HG03135 (cell line): Measurements from ENCODE around the gene PAQR5.
A peak's percentile ranks its signal among the peaks of the same experiment; 100 is the strongest.

Source experiments
- ATAC-seq: cut with Tn5 transposase; IDR thresholded peaks from one replicate; pipeline ENCODE4 v1.9.1; 2021; ENCODE audit warnings: mild to moderate bottlenecking, moderate library complexity; ENCODE audit not compliant: unreplicated experiment

The PAQR5 gene

DNA sequence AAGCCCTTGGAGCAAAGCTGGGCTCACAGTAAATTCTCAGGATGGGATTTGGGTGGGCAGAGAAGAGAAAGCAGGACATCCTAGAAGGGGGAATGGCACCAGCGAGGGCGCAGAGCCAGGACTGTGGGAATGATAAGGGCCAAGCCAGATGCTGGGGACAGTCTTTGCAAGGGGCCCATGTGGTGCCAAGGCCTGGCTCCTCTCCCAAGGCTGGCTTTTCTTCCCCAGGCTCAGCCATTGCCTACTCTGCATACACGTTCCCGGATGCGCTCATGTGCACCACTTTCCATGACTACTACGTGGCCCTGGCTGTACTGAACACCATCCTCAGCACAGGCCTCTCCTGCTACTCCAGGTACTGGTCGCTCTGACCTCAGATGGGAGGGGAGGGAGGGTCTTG is 90.7 kb downstream of the PAQR5 start:
- no peak for ATAC-seq

DNA sequence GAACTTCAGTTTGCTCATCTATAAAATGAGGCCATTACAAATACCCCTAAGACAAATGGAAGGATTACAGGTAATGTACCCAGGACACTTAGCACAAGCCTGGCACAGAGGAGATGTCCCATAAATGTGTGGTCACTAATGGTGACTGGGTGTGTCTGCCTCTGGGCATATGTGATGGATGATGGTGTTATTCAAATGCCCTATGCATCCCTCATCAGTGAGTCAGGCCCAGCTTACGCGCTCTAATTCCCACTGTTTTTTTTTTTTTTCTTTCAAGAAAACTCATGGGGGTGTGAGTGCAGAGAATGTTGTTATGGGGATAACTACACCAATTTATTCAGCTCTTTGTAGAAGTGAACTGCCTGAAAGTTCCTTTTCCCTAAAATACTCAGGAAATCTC is 91.9 kb downstream of the PAQR5 start:
- no peak for ATAC-seq

DNA sequence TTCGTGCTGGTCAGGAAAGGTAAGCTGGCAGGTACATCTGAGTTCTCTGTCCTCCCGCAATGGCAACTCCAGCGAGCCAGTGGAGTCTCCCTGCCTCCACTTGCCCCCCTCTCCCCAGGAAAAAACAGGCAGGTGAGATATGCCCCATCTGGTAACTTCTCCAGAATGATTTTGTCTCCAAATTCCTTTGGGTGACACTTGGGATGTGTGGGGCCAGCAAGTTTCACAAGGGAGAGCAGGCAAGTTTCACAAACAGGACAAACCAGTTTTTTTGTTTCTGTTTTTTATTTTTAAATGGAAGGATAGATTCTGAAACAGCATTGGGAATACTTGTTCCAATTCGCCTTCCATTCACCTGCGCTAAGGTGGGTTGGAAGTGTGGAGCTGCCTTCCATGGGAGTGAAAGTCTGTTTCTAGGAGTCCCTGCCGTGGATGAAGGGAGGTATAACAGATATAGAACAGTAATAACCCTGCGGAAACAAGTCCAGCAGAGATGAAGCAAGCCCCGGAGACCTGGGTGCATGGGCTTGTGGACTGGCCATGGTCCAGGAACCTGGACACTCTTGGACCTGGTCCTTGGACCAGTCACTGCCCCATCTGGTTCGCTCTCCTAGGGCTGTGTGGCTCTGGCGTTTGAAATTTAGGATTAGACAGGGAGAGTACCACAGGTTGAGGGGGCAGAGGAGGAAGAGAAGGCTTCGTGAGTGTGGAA is 92.5 kb downstream of the PAQR5 start:
- ATAC-seq = no peak

DNA sequence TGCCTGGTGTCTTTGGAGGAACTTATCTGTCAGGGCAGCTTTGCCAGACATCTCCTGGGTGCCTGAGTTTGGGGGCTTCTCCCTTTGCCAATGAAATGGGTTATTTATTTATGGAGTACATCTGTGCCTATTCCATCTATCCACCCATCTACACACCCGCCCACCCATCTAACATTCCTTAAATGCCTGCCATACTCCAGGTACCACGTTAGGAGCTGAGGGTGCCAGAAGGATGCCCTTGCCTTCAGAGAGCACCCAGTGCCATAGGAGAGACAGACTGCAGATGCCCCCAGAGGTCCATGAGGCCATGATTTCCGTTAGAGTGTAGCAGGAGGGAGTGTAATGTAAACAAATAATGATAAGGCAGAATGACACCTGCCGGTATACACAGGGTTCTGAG is 93.6 kb downstream of the PAQR5 start:
- no peak for ATAC-seq

DNA sequence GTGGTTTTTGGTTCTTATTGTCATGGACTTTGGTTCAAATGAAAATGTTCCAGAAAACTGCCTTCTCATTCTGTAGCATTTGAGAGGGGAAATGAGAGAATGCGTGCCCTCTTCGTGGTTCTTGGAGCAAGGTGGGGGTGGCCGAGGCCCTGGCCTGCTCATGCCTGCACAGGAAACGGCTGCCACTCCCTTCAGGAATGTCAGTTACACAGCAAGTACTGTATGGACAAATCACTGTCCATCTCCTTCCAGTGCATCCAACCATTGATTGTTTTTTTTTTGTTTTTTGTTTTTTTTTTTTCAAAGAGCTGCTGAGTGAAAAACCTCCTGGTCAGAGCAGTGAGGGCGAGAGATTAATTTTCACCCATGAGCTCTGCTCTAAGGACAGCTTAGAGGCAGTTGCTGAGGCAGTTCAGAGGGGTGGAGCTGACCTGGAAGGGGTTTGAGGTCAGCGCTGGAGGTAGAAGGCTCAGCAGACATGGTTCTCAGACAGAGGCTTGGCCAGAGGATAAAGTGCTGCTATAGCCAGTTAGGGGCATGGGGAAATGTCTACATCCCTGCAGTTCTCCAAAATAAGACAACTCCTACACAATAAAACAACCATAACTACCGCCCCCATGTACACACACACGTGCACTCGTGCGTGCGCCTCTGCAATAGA is 95.2 kb downstream of the PAQR5 start:
- no peak for ATAC-seq

DNA sequence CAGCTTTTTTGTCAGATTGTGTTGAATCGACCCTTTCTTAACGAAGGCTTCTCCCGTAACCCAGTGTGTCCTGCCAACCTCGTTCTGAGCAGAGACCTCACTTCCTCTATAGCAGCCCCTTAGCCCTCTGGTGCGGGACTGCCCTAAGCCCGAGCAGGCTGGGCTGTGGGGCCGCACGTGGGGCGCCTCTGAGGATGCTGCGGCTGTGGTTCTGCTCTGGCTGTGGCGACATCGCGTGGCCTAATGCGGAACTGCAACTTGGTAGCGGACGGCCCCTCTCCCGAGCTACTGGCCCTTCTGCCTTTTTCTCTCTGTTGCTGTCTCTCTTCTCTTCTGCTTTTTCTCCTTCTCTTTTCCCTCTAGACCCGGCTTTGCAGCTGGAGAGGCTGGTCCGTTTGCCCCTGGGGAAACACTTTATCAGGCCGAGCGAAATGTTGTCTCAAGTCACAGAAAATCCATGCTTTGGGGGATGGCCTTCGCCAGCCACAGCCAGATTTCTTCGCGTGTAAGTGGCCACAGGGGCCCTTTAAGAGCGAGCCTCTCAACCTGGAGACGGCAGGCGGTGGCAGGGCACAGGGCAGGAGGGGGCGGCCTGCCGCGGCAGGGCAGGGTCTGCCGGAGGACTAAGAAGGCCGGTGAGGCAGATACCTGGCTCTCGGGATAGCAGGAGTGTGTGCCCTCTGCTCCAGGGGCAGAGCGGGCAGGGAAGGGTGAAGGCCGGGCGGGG is 96.0 kb downstream of the PAQR5 start:
- no peak for ATAC-seq

DNA sequence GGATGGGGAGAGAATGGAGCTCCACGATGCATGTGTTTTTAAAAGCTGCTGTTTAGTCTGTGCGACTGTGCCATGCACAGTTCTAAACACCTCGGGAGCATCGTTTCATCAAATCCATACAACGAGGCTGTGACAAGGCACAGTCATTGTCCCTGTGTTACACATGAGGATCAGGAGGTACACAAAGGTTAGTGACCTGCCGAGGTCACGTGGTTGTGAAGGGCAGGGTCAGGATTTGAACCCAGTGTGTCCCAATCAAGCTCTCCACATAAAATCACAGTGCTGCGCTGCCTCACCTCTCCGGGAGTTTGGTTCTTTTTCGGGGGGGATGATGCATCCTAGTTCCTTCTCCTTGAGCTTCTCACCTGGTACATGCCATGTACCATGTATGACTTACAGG is 96.7 kb downstream of the PAQR5 start:
- ATAC-seq = no peak

DNA sequence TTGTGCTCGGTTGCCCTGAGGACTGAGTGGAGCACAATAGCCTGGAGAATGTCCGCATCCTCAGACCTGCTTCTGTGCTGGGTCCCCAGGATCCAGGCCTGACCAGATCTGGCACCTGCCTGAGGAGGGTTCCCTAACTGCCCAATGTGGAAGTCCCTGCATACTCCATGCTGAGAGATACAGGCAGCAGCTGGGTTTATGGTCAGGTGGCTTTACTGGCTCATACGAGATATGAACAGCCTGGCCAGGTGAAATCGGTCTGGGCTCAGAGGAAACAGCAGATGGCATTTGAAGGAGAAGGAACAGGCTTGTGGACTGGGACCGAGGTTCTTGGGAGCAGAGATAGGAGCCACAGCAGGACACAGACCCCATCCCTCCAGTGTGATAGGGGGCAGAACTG is 97.3 kb downstream of the PAQR5 start:
- no peak for ATAC-seq

DNA sequence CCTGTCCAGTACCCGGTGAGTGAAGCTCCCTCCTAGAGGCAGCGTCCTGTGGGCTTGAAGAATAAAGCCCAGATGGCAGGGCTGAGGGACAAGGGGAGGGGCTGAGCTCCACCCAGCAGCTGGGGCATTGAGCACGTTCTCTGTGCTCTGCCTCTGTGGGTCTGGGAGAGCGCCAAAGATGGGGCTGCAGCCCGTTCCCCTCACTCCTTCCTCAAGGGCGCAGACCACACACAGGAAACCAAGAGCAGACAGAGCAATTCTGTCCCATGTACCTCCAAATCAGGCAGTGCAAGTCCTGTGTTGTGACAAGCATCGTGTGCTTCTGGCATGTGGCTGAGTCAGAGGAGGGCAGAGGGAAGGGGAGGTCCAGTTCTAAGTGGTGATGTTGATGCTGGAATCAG is 99.8 kb downstream of the PAQR5 start:
- ATAC-seq = no peak

DNA sequence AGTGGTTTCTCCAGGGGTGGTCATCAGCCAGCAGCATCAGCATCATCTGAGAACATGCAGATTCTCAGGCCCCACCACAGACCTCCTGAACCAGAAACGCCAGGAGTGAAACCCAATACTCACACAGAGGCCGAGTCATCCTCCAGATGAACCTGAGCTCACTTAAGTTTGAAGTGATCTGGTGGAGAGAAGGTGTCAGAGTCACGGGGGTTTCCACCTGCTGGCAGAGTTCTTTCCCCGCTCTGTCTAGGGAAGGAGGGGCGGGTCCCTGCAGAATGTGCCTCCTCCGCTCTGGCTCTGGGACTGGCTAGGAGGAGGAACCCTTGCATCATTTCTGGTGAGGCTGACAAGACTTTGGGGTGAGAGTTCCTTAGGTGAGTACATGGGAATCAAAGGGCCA is 102.1 kb downstream of the PAQR5 start:
- ATAC-seq = no peak

DNA sequence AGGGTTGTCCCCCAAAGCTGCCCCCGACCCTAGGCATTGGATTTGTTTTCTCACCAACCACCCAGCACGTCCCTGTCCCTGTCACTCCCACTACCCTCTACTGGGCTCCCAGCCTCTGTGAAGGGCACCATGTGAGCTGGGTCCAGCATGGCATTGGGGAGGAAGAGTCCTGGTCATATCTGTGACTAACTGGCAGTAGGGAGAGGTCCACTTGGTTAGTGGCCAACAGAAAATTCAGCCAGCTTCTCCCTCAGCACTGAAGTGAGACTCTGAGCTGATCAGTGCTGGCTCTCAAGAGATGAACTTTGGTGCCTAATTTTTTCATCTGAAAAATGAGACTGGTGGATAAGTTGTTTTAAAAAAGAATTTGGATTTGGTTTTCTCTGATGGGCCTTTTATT is 104.1 kb downstream of the PAQR5 start:
- ATAC-seq = no peak

DNA sequence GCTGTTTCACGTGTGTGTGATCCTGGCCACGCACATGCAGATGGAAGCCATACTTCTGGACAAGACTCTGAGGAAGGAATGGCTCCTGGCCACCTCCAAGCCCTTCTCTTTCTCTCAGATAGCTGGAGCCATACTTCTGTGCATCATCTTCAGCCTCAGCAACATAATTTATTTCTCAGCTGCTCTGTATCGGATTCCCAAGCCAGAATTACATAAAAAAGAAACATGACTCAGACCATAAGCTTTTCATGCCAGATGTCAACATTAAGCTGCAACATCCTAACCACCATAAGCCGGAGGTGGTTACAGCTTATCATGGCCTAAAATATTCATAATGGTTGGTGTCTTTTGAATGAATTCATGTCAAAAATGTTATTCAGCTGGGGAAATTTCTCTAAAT is 104.9 kb downstream of the PAQR5 start:
- ATAC-seq = no peak

DNA sequence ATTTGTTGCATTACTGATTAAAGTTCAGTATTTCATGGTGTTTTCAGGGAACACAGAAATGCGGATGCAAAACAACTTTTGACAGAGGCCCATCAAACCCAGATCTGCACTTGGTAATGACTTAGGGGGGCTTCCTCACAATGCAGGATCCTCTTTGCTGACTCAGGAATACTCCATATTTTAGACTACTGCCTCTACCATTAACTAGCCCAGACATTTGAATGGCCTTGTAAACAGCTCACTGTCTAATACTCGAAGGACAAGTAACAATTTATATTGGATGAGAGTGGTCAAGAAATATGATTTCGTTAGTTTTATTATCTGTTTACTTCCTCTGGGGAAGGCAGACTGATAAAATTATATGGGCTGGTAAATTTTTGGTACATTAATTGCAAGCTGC is 106.4 kb downstream of the PAQR5 start:
- ATAC-seq = no peak

DNA sequence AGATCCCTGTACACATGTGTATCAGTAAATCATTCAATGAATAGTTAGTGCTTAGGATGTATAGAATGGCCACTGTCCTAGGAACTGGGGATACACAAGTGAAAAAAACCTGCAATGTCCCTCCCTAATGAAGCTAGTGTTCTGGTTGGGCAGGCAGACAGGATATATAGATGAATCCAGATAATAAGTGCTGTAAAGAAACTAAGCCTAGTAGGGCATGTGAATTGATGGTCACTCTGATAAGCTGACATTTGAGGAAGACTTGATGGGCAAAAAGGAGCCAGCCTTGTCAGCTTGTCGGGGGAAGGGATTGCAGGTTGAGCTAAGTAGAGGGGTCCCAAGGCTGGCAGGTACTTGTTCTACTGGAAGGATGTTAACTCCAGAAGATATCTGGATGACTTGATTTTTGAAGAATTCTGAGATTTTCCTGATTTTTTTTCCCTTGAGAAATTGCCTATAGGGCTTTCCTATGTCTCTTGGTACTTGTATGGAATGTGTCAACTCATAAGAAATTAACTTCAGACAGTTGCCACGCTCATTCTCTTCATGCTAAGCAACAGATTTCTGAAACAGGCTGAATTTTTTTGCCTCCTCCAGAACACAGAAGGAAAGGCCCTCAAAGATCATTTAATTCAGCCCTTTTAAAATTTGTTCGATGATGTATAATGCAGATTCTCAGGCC is 109.1 kb downstream of the PAQR5 start:
- no peak for ATAC-seq

DNA sequence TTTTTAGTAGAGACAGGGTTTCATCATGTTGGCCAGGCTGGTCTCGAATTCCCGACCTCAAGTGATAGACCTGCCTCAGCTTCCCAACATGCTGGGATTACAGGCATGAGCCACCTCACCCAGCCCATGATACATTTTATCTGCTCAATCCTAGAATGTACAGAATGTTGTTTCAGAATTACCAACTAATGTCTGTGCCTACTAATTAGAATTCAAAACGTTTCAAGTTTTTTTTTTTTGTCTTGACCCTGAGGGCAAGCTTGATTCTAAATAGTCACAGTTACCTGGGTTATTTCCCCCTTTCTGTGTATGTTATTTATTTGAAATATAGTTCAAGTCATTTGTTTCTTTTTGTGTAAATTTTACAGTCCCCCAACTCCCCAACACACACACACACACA is 110.1 kb downstream of the PAQR5 start:
- no peak for ATAC-seq

DNA sequence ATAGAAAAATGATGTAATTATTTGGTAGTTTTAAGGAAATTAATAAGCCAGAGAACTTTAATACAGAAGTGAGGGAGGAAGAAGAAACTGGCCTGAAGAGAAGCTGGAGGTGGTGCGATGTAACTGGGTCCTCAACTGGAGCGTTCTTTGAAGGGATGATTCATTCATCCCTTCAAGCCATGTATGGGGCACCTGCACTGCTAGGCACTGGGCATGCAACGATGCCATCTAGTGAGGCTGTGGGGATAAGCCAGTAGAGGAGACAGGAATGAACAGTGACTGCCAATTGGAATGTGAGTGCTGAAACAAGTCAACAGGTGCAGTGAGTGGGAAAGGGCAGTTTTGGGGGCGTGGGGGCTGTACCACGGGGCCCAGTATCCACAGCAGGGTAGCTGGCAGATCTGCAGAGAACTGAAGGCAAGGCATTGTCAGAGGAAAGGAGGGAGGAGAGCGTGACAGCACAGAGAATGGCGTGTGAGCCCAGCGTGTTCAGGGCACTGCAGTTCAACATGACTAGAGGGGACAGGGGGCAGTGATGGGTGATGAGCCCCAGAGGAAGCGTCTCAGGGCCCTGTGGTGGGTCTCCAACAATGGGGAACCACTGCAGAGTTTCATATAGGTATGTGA is 111.6 kb downstream of the PAQR5 start:
- no peak for ATAC-seq

DNA sequence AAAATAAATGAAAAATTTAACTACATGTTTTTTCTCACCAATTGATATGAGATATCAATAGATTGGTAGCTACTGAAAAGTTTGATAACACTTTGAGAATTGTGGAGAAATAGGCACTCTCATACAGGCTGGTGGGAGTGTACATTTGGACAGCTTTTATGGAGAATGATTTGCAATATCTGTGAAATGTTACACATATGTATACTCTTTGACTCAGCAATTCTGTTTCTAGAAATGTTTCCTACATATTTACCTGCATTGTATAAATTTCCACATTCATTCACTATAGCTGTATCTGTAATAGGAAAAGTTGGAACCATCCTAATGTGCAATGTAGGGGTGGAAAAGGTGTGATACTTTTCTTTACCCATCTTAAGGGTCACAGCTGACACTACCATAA is 113.6 kb downstream of the PAQR5 start:
- no peak for ATAC-seq

DNA sequence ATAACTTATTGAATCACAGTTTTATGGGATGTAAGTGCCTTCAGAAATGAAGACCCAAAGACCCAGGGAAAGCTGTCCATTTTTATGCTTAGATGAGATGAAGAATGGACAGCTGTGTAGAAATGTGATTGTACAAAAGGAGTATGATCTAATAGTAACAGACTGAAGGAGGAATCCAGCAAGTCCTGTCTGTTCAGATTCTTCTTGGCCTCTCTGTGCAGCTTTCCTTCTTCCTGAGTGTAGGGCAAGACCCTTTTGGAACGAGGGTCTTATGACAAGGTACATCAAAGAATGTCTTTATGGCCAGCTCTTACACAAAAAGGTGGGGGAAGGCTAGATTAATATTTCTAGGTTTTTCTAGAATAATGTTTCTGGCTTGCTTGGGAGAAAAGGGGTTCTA is 114.0 kb downstream of the PAQR5 start:
- no peak for ATAC-seq

DNA sequence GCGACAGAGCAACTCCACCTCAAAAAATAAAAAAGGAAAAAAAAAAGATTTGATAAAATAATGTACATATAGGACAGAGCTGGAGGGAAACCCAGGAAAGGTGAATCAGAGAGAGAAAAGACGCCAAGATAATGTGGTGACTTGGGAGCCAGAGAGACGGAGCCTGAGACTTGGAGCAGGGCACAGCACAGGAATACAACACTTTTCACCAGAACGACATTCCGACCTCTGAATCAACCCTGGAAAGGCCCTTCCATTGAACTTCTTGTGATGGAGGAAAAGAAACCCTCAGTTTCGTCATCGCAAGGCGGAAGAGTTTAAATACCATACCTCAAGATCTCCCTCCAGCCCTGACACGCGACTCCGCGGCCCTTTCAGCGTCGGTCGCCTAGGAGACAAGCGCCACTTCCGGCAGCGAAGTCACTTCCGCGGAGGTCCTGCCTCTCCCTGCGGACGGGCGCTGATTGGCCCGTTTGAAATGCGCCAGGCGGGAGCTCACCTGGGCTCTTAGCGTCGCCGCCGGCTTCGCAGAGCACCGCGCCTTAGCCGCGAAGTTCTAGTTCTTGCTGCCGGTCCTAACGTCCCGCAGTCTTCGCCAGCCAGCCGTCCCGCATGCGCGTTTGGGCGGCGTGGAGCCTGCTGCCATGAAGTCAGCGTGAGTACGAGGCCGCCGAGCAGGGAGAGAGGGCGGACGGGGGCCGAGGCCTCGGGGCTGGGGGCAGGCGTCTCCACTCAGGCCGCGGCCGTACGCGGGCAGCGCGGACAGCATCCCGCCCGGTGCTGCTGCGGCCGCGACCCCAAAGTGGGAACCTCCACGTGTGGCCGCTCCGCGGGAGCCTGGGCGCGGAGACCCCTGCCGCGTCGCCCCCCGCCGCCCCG is 115.3 kb downstream of the PAQR5 start, which contains the start of gene KIF23:
KIF23 (plus strand) TSS at position 528 of the 879 bp plus-strand sequence; CDS start at position 645, 117 bp downstream.
- peak; percentile 91 for ATAC-seq

DNA sequence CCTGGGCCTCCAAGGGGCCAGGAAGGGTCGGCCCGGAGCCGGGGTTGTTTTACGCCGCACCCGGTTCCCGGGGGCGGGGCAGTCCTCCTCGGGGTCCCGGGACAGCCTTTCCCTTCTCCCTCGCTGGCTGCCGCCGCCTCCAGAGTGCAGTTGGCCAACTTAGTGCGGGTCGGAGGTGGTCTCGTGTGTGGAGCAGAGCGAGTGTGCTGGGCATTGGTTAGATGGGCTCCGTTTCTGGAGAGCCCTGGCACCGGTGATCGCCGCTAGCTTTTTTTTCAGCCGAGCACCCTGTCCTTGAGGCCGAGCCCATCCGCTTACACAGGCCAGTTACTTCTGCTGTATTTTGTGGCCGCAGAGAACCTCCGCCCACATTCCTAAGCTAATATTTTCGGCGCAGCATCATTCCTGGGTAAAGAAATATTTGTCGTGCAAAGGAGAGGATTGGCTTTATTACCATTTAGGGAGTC is 116.0 kb downstream of the PAQR5 start:
- peak; percentile 39 for ATAC-seq
